Activated T-helper 1 cell treated with anti-CD3 and anti-CD28 coated beads, Interleukin-12 subunit alpha, Interleukin-12 subunit beta, Interleukin-2, Interleukin-4 antibody, amounts not matched to agents 30 ng/mL and 10 ng/mL and 1 ng/mL, durations not matched to agents 14 hours and 24 hours and 36 hours (primary cell): ENCODE data around the gene PCDHB6. TPM values are rescaled to one million over a fixed set of nuclear protein-coding genes. Genes with fewer than 3 reads are reported as not detected.
"Not testable (repeated sequence)": the region's sequence is repeated elsewhere in the genome, so short reads cannot be mapped to it uniquely, and the experiment has no call there.

Experiments used
- DNase-seq: peaks from one replicate; pipeline ENCODE4 v3.0.0; 2021; ENCODE audit warnings: low spot score
- H3K27ac Mint-ChIP-seq: one replicate; pipeline ENCODE4 v1.8.0; 2021; ENCODE audit warnings: mild to moderate bottlenecking, mixed read lengths
- H3K27me3 Mint-ChIP-seq: one replicate; pipeline ENCODE4 v1.8.0; 2022; ENCODE audit warnings: mild to moderate bottlenecking, moderate library complexity, mixed read lengths; ENCODE audit not compliant: insufficient read depth
- H3K36me3 Mint-ChIP-seq: one replicate; pipeline ENCODE4 v1.8.0; 2021; ENCODE audit warnings: low read depth, mixed read lengths
- H3K4me1 Mint-ChIP-seq: one replicate; pipeline ENCODE4 v1.8.0; 2021; ENCODE audit warnings: low read depth, mixed read lengths
- H3K4me3 Mint-ChIP-seq: one replicate; pipeline ENCODE4 v1.8.0; 2021; ENCODE audit warnings: mild to moderate bottlenecking, moderate library complexity, mixed read lengths
- H3K9me3 Mint-ChIP-seq: one replicate; pipeline ENCODE4 v1.8.0; 2021; ENCODE audit warnings: mixed read lengths
- intact Hi-C: fragments of 100-400 bp; cut with micrococcal nuclease; formaldehyde crosslinking; loops from one replicate; pipeline ENCODE4 v1.15.1; 2024
- total RNA-seq: library from RNA; stranded (reverse); gene quantifications from 2 replicates; pipeline ENCODE4 v1.2.3, GENCODE V29; 2022

PCDHB6 gene
- total RNA-seq, 1 donor from 2014 or later: not detected

GRCh38 chr5:141179371-141179770 lies 29.5 kb downstream of the PCDHB6 start:
- H3K27ac Mint-ChIP-seq, H3K4me1 Mint-ChIP-seq, DNase-seq, H3K27me3 Mint-ChIP-seq, H3K4me3 Mint-ChIP-seq, H3K36me3 Mint-ChIP-seq: not testable (repeated sequence)
- intact Hi-C loops: loop anchor here (2.0 kb wide), 1 partner anchor 35 kb away; no protein-coding TSS in a partner anchor
- H3K9me3 Mint-ChIP-seq: peaks cover 32% of the 10 kb centered on the region

DNA sequence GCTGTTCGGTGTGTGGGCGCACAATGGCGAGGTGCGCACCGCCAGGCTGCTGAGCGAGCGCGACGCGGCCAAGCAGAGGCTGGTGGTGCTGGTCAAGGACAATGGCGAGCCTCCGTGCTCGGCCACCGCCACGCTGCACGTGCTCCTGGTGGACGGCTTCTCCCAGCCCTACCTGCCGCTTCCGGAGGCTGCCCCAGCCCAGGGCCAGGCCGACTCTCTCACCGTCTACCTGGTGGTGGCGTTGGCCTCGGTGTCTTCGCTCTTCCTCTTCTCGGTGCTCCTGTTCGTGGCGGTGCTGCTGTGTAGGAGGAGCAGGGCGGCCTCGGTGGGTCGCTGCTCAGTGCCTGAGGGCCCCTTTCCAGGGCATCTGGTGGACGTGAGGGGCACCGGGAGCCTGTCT lies 30.0 kb downstream of the PCDHB6 start:
- intact Hi-C loops: loop anchor here (2.0 kb wide), 1 partner anchor 35 kb away; no protein-coding TSS in a partner anchor
- H3K36me3 Mint-ChIP-seq, H3K27ac Mint-ChIP-seq, DNase-seq, H3K4me1 Mint-ChIP-seq, H3K4me3 Mint-ChIP-seq, H3K27me3 Mint-ChIP-seq: not testable (repeated sequence)
- peaks cover 37% of the 10 kb centered on the region for H3K9me3 Mint-ChIP-seq

DNA sequence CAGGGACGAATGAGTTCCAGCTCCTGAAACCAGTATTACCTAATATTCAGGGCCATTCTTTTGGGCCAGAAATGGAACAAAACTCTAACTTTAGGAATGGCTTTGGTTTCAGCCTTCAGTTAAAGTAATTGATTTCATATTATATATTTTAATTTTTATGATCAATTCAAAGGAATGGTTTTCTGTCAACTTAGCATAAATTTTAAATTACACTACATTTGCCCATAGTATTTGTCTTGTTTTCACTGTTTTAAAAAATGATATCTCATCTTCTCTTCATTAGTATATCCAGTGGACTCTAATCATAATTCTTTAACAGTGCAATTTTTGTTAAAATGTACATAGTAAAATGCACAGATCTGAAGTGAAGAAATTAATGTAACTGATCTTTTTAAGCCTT lies 30.5 kb downstream of the PCDHB6 start:
- no peaks in the 10 kb centered on the region for H3K36me3 Mint-ChIP-seq
- peaks cover 42% of the 10 kb centered on the region for H3K9me3 Mint-ChIP-seq
- DNase-seq: no peak
- intact Hi-C loops: no loop called here
- H3K27me3 Mint-ChIP-seq: no peaks in the 10 kb centered on the region
- H3K4me1 Mint-ChIP-seq: no peaks in the 10 kb centered on the region
- H3K27ac Mint-ChIP-seq: no peak overlapping the region
- H3K4me3 Mint-ChIP-seq: no peak overlapping the region

DNA sequence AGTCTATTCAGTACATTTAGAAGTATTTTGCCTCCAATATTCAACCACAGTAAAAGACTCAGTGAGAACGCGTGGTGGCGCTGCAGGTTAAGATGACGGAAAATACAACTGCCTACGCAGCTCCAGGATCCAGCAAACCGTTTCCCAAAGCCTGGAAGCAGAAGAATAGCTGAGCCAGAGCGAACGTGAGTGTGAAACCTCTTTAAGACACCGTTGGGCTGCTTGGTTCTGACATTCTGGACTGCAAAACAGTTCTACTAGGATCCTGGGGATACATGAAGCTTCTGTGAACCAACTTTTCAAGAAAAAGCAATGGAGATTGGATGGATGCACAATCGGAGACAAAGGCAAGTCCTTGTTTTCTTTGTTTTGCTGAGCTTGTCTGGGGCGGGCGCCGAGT lies 32.4 kb downstream of the PCDHB6 start, which contains the start of gene PCDHB16:
Gene PCDHB16, plus strand, starts transcription at position 140 of the 400 bp plus-strand sequence. Its CDS starts 173 bp downstream, at position 313.
- H3K9me3 Mint-ChIP-seq: peaks cover 51% of the 10 kb centered on the region
- no peaks in the 10 kb centered on the region for H3K4me1 Mint-ChIP-seq
- no peak within 1 kb of the TSS for H3K27ac Mint-ChIP-seq
- no peaks in the 10 kb centered on the region for H3K36me3 Mint-ChIP-seq
- intact Hi-C loops: no loop called here
- H3K27me3 Mint-ChIP-seq: no peaks in the 10 kb centered on the region
- DNase-seq: no peak
- H3K4me3 Mint-ChIP-seq: no peak within 1 kb of the TSS

DNA sequence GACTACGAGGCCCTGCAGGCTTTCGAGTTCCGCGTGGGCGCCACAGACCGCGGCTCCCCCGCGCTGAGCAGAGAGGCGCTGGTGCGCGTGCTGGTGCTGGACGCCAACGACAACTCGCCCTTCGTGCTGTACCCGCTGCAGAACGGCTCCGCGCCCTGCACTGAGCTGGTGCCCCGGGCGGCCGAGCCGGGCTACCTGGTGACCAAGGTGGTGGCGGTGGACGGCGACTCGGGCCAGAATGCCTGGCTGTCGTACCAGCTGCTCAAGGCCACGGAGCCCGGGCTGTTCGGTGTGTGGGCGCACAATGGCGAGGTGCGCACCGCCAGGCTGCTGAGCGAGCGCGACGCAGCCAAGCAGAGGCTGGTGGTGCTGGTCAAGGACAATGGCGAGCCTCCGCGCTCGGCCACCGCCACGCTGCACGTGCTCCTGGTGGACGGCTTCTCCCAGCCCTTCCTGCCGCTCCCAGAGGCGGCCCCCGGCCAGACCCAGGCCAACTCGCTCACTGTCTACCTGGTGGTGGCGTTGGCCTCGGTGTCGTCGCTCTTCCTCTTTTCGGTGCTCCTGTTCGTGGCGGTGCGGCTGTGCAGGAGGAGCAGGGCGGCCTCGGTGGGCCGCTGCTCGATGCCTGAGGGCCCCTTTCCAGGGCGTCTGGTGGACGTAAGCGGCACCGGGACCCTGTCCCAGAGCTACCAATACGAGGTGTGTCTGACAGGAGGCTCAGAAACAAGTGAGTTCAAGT lies 34.4 kb downstream of the PCDHB6 start:
- H3K4me1 Mint-ChIP-seq, H3K27me3 Mint-ChIP-seq, intact Hi-C loops, DNase-seq, H3K27ac Mint-ChIP-seq, H3K4me3 Mint-ChIP-seq, H3K36me3 Mint-ChIP-seq: not testable (repeated sequence)
- peaks cover 62% of the 10 kb centered on the region for H3K9me3 Mint-ChIP-seq

- H3K27me3 Mint-ChIP-seq: no peaks in the 10 kb centered on the region
- H3K36me3 Mint-ChIP-seq: no peaks in the 10 kb centered on the region
- no peak within 1 kb of the TSS for H3K4me3 Mint-ChIP-seq
Observed at GRCh38 chr5:141186897-141187512, 37.1 kb downstream of the PCDHB6 start, which contains the start of gene PCDHB9. TSS of gene PCDHB9 (plus strand) at chr5:141187161. CDS start at chr5:141187319, 158 bp downstream.

DNA sequence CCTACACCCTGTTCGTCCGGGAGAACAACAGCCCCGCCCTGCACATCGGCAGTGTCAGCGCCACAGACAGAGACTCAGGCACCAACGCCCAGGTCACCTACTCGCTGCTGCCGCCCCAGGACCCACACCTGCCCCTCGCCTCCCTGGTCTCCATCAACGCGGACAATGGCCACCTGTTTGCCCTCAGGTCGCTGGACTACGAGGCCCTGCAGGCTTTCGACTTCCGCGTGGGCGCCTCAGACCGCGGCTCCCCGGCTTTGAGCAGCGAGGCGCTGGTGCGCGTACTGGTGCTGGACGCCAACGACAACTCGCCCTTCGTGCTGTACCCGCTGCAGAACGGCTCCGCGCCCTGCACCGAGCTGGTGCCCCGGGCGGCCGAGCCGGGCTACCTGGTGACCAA lies 38.8 kb downstream of the PCDHB6 start:
- peaks cover 49% of the 10 kb centered on the region for H3K9me3 Mint-ChIP-seq
- H3K4me3 Mint-ChIP-seq, H3K36me3 Mint-ChIP-seq, intact Hi-C loops, DNase-seq, H3K27ac Mint-ChIP-seq, H3K27me3 Mint-ChIP-seq, H3K4me1 Mint-ChIP-seq: not testable (repeated sequence)

More at GRCh38 chr5:141186897-141187512, 37.1 kb downstream of the PCDHB6 start, which contains the start of gene PCDHB9:
- intact Hi-C loops: no loop called here
- Mint-ChIP-seq H3K27ac (no peak within 1 kb of the TSS), H3K4me1 (no peaks in the 10 kb centered on the region), H3K9me3 (peaks cover 53% of the 10 kb centered on the region)
- DNase-seq: no peak

GRCh38 chr5:141189131-141189530 lies 39.3 kb downstream of the PCDHB6 start:
- H3K4me3 Mint-ChIP-seq, DNase-seq, H3K27me3 Mint-ChIP-seq, intact Hi-C loops, H3K4me1 Mint-ChIP-seq, H3K27ac Mint-ChIP-seq, H3K36me3 Mint-ChIP-seq: not testable (repeated sequence)
- peaks cover 49% of the 10 kb centered on the region for H3K9me3 Mint-ChIP-seq

- Mint-ChIP-seq H3K9me3 (peaks cover 44% of the 10 kb centered on the region), H3K4me3 (no peak within 1 kb of the TSS), H3K4me1 (no peaks in the 10 kb centered on the region), H3K27me3 (peaks cover 5% of the 10 kb centered on the region), H3K36me3 (no peaks in the 10 kb centered on the region), H3K27ac (no peak within 1 kb of the TSS)
- intact Hi-C loops: loop anchor here (10.0 kb wide), 1 partner anchor 363 kb away; no protein-coding TSS in a partner anchor
- DNase-seq: no peak
Observed at GRCh38 chr5:141192110-141192725, 42.4 kb downstream of the PCDHB6 start, which contains the start of gene PCDHB10. TSS of gene PCDHB10 (plus strand) at chr5:141192353. CDS start at chr5:141192553, 200 bp downstream.

DNA sequence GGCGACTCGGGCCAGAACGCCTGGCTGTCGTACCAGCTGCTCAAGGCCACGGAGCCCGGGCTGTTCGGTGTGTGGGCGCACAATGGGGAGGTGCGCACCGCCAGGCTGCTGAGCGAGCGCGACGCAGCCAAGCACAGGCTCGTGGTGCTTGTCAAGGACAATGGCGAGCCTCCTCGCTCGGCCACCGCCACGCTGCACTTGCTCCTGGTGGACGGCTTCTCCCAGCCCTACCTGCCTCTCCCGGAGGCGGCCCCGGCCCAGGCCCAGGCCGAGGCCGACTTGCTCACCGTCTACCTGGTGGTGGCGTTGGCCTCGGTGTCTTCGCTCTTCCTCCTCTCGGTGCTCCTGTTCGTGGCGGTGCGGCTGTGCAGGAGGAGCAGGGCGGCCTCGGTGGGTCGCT lies 44.5 kb downstream of the PCDHB6 start:
- H3K36me3 Mint-ChIP-seq: not testable (repeated sequence)

GRCh38 chr5:141196363-141196762 lies 46.5 kb downstream of the PCDHB6 start:
- Mint-ChIP-seq H3K27me3 (peaks cover 5% of the 10 kb centered on the region), H3K36me3 (no peaks in the 10 kb centered on the region), H3K4me1 (no peaks in the 10 kb centered on the region), H3K4me3 (no peak overlapping the region), H3K9me3 (peaks cover 69% of the 10 kb centered on the region), H3K27ac (no peak overlapping the region)
- DNase-seq: no peak
- intact Hi-C loops: loop anchor here (10.0 kb wide), 1 partner anchor 358 kb away; no protein-coding TSS in a partner anchor

More for the DNA sequence above, 44.5 kb downstream of the PCDHB6 start:
- H3K4me1 Mint-ChIP-seq, H3K27ac Mint-ChIP-seq, H3K4me3 Mint-ChIP-seq, H3K27me3 Mint-ChIP-seq, DNase-seq: not testable (repeated sequence)
- peaks cover 52% of the 10 kb centered on the region for H3K9me3 Mint-ChIP-seq
- intact Hi-C loops: loop anchor here (10.0 kb wide), 1 partner anchor 360 kb away; no protein-coding TSS in a partner anchor

DNA sequence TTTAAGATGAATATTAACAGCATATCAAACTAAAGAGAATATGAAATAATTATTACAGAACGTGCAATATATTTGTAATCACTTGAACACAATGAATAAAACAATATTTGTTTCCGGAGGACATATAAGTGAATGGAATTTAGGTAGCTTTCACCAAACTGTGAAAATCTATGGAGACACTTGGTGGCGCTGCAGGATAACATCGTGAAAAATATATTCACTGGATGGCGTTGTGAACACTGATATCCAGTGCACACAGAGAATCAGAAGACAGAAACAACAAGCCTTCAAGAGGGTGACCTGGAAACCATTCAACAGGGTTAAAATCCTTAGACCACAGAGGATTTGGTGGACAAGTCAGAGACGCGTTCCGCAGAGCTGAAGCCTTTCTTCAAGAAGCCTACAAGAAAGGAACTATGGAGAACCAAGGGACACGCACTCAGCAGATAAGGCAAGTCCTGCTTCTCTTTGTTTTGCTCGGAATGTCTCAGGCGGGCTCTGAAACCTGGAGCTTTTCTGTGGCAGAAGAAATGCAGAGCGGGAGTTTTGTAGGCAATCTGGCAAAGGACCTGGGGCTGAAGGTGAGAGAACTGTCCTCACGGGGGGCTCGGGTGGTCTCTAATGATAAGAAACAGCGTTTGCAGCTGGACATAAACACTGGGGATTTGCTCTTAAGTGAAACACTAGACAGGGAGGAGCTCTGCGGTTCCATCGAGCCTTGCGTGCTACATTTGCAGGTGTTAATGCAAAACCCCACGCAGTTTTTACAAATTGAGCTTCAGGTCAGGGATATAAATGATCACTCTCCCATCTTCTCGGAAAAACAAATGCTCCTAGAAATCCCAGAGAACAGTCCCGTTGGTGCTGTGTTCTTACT lies 49.7 kb downstream of the PCDHB6 start, which contains the start of gene PCDHB11:
Gene PCDHB11, plus strand, starts transcription at position 269 of the 877 bp plus-strand sequence. Its CDS starts 148 bp downstream, at position 417.
- Mint-ChIP-seq H3K4me1 (no peaks in the 10 kb centered on the region), H3K36me3 (peaks cover 2% of the 10 kb centered on the region), H3K4me3 (no peak within 1 kb of the TSS), H3K9me3 (peaks cover 52% of the 10 kb centered on the region), H3K27ac (no peak within 1 kb of the TSS), H3K27me3 (no peaks in the 10 kb centered on the region)
- no peak for DNase-seq
- intact Hi-C loops: loop anchor here (10.0 kb wide), 1 partner anchor 355 kb away; no protein-coding TSS in a partner anchor
